CD14-positive monocyte (primary cell): ENCODE measurements around the gene LCLAT1. TPM values are rescaled to one million over a fixed set of nuclear protein-coding genes. Genes with fewer than 3 reads are reported as not detected.
A peak's percentile ranks its signal among the peaks of the same experiment; 100 is the strongest.
"Not testable (repeated sequence)": the region's sequence is repeated elsewhere in the genome, so short reads cannot be mapped to it uniquely, and the experiment has no call there.

ENCODE experiments used
- DNase-seq, 3 donors: peaks; one replicate each; pipeline ENCODE4 v3.0.0-alpha.2; 2011 to 2022
- H2AFZ ChIP-seq: 2 replicates; pipeline ENCODE4 v1.6.0; 2012; ENCODE audit warnings: mild to moderate bottlenecking, low read depth, low read length, inconsistent platforms; ENCODE audit not compliant: insufficient read depth, poor library complexity, severe bottlenecking
- H3K27ac ChIP-seq, 2 donors: 1 replicate in 1 of 2; 2 replicates in 1 of 2; pipeline ENCODE4 v1.5.1; 2012 to 2013; ENCODE audit warnings: low read length in 2 of 2, control low read depth in 1 of 2, inconsistent platforms in 1 of 2, low read depth in 1 of 2, mild to moderate bottlenecking in 1 of 2
- H3K27me3 ChIP-seq, 2 donors: one replicate each; pipeline versions ENCODE4 v1.6.0 to v1.6.1; 2011 to 2013; ENCODE audit warnings: low read length in 2 of 2; ENCODE audit not compliant: control insufficient read depth in 2 of 2, insufficient read depth in 2 of 2
- H3K36me3 ChIP-seq, 2 donors: replicated peaks in 1 of 2; 1 replicate in 1 of 2; 2 replicates in 1 of 2; pipeline versions ENCODE4 v1.5.1 to v1.6.1; 2012 to 2013; ENCODE audit warnings: low read length in 2 of 2, control low read depth in 1 of 2, inconsistent platforms in 1 of 2, mild to moderate bottlenecking in 1 of 2; ENCODE audit not compliant: insufficient read depth in 2 of 2, control insufficient read depth in 1 of 2
- H3K4me1 ChIP-seq, 2 donors: 1 replicate in 1 of 2; 2 replicates in 1 of 2; pipeline versions ENCODE4 v1.5.1 to v1.6.1; 2012 to 2013; ENCODE audit warnings: low read length in 2 of 2, control low read depth in 1 of 2, inconsistent platforms in 1 of 2, mild to moderate bottlenecking in 1 of 2, moderate library complexity in 1 of 2; ENCODE audit not compliant: insufficient read depth in 2 of 2, control insufficient read depth in 1 of 2
- H3K4me2 ChIP-seq: replicated peaks from 2 replicates; pipeline ENCODE3; 2012; ENCODE audit warnings: low read length, moderate library complexity, mild to moderate bottlenecking; ENCODE audit not compliant: poor library complexity, severe bottlenecking; ENCODE audit errors: extremely low read depth
- H3K4me3 ChIP-seq, 3 experiments: fragments of 200-600 bp in 1 of 3; sonication (generic) in 1 of 3; replicated peaks in 1 of 3; 1 replicate in 2 of 3; 2 replicates in 1 of 3; pipeline ENCODE4 v1.5.1; 2011 to 2013; ENCODE audit warnings: low read length in 3 of 3, mild to moderate bottlenecking in 3 of 3, control low read depth in 2 of 3, low read depth in 2 of 3, inconsistent platforms in 1 of 3, moderate library complexity in 1 of 3
- H3K79me2 ChIP-seq: 2 replicates; pipeline ENCODE4 v1.6.0; 2012; ENCODE audit warnings: mild to moderate bottlenecking, control low read depth, inconsistent platforms, low read length, moderate library complexity; ENCODE audit not compliant: insufficient read depth
- H3K9ac ChIP-seq: 2 replicates; pipeline ENCODE4 v1.6.0; 2017; ENCODE audit warnings: low read length, mild to moderate bottlenecking; ENCODE audit not compliant: insufficient read depth, poor library complexity, severe bottlenecking
- H3K9me3 ChIP-seq, 2 donors: replicated peaks in 1 of 2; 1 replicate in 1 of 2; 2 replicates in 1 of 2; pipeline versions ENCODE4 v1.5.1 to v1.6.1; 2012 to 2013; ENCODE audit warnings: low read length in 2 of 2, control low read depth in 1 of 2; ENCODE audit not compliant: control insufficient read depth in 1 of 2, insufficient read depth in 1 of 2
- H4K20me1 ChIP-seq: 2 replicates; pipeline ENCODE4 v1.6.0; 2012; ENCODE audit warnings: mild to moderate bottlenecking, low read length, control low read depth, moderate library complexity; ENCODE audit not compliant: insufficient read depth
- H3K27ac Mint-ChIP-seq, 7 donors: one replicate each; pipeline ENCODE4 v1.8.0; 2020; ENCODE audit warnings: mild to moderate bottlenecking in 7 of 7, mixed read lengths in 7 of 7, moderate library complexity in 6 of 7, inconsistent platforms in 2 of 7
- H3K27me3 Mint-ChIP-seq, 3 donors: one replicate each; pipeline ENCODE4 v1.8.0; 2021 to 2022; ENCODE audit warnings: low read depth in 3 of 3, mild to moderate bottlenecking in 3 of 3, mixed read lengths in 3 of 3, moderate library complexity in 3 of 3, inconsistent platforms in 1 of 3
- H3K36me3 Mint-ChIP-seq, 2 donors: one replicate each; pipeline ENCODE4 v1.8.0; 2020; ENCODE audit warnings: mixed read lengths in 2 of 2, inconsistent platforms in 1 of 2, mild to moderate bottlenecking in 1 of 2
- H3K4me1 Mint-ChIP-seq: one replicate; pipeline ENCODE4 v1.8.0; 2020; ENCODE audit warnings: mild to moderate bottlenecking, mixed read lengths
- H3K4me3 Mint-ChIP-seq, 2 donors: one replicate each; pipeline ENCODE4 v1.8.0; 2020; ENCODE audit warnings: mild to moderate bottlenecking in 2 of 2, mixed read lengths in 2 of 2, moderate library complexity in 1 of 2
- H3K9me3 Mint-ChIP-seq, 7 donors: one replicate each; pipeline ENCODE4 v1.8.0; 2020 to 2022; ENCODE audit warnings: mixed read lengths in 7 of 7, mild to moderate bottlenecking in 6 of 7, moderate library complexity in 6 of 7, inconsistent platforms in 2 of 7
- CTCF ChIP-seq: fragments of 200-600 bp; IDR thresholded peaks from one replicate; pipeline ENCODE4 v1.8.0; 2022; ENCODE audit warnings: antibody characterized with exemption, mild to moderate bottlenecking
- WGBS: methylation state at CpG from one replicate; pipeline ENCODE4 v1.1.5; 2013; ENCODE audit warnings: missing lambda C conversion rate; ENCODE audit not compliant: insufficient coverage; 5-methylcytosine and 5-hydroxymethylcytosine counted together
- intact Hi-C, 2 donors: fragments of 100-400 bp; cut with micrococcal nuclease; formaldehyde crosslinking; loops; one replicate each; pipeline versions ENCODE4 v1.15.0 to v1.15.1; 2023
- polyA plus RNA-seq, 3 donors: library from polyadenylated mRNA; depleted of rRNA in 1 of 3; unstranded in 2 of 3; stranded (reverse) in 1 of 3; fragments of 300-500 nt in 2 of 3; fragments of >200 nt in 1 of 3; fragmentation: Illumina TruSeq in 2 of 3; gene quantifications; 1 replicate in 2 of 3; 2 replicates in 1 of 3; pipeline ENCODE4 v1.2.3, GENCODE V29; 2012 to 2021

LCLAT1 gene
- polyA plus RNA-seq, 3 donors, result 1.2 to 5.7 (median 1.3) TPM

- Histone ChIP-seq H3K4me2 (no peak overlapping the region), H3K9ac (no peak overlapping the region), H2AFZ (no peak overlapping the region), H3K36me3 (peaks cover 0 to 8% of the 10 kb centered on the region in 2 donors), H4K20me1 (no peaks in the 10 kb centered on the region), H3K4me3 (no peak overlapping the region), H3K9me3 (peaks cover 0 to 17% of the 10 kb centered on the region in 2 donors), H3K4me1 (peaks cover 0 to 2% of the 10 kb centered on the region in 2 donors), H3K27ac (no peak overlapping the region), H3K27me3 (no peaks in the 10 kb centered on the region), H3K79me2 (no peaks in the 10 kb centered on the region)
- no peak for TF ChIP-seq CTCF
- no peak for DNase-seq
- peaks cover 6 to 10% of the 10 kb centered on the region in 2 donors for H3K36me3 Mint-ChIP-seq
- H3K27me3 Mint-ChIP-seq, result no peaks in the 10 kb centered on the region
- peaks cover 10 to 25% (median 15%) of the 10 kb centered on the region in 7 donors for H3K9me3 Mint-ChIP-seq
- no CpG with 5 or more reads among the region's 3 CpGs for WGBS
- intact Hi-C loops, result no loop called here
- H3K4me3 Mint-ChIP-seq, result no peak overlapping the region
- H3K4me1 Mint-ChIP-seq, result peaks cover 7% of the 10 kb centered on the region
- no peak overlapping the region for H3K27ac Mint-ChIP-seq
Observed at GRCh38 chr2:30512243-30512886, 65.3 kb downstream of the LCLAT1 start.

- H3K27me3 ChIP-seq, H4K20me1 ChIP-seq, DNase-seq, H3K4me1 Mint-ChIP-seq, H3K4me3 ChIP-seq, H3K4me1 ChIP-seq, H3K4me2 ChIP-seq, H3K9ac ChIP-seq, H3K36me3 Mint-ChIP-seq, H3K27me3 Mint-ChIP-seq, intact Hi-C loops, H3K79me2 ChIP-seq, H3K36me3 ChIP-seq, H3K27ac Mint-ChIP-seq, H2AFZ ChIP-seq, H3K27ac ChIP-seq: not testable (repeated sequence)
- peaks cover 3 to 22% of the 10 kb centered on the region in 2 donors for H3K9me3 ChIP-seq
- 67% methylated on average over 3 of the region's 5 CpGs for WGBS
- Mint-ChIP-seq H3K9me3 (peaks cover 12 to 25% (median 17%) of the 10 kb centered on the region in 7 donors), H3K4me3 (peak overlapping the region in 1 of 2 donors; percentile 21)
Observed at GRCh38 chr2:30513649-30514048, 66.6 kb downstream of the LCLAT1 start.
